OCI-LY1 (cell line): Measurements from ENCODE around the gene FXYD3.

Experiments used
- CTCF ChIP-seq: fragments of 200-600 bp; sonication (generic), shearing (Covaris generic); IDR thresholded peaks from 2 replicates; pipeline ENCODE4 v1.5.1; 2017; ENCODE audit warnings: mild to moderate bottlenecking, antibody characterized with exemption, low read length, moderate library complexity, mixed read lengths
- EZH2 ChIP-seq: fragments of 200-600 bp; sonication (generic), shearing (Covaris generic); IDR thresholded peaks from 2 replicates; pipeline ENCODE4 v1.8.0; 2017; ENCODE audit warnings: borderline replicate concordance, mixed run types, mild to moderate bottlenecking, antibody characterized with exemption, low read length, moderate library complexity, mixed read lengths

- no peak for TF ChIP-seq CTCF
- no peak for TF ChIP-seq EZH2
These were observed 22.2 kb upstream of the FXYD3 start for GRCh38 chr19:35093430-35093829.
